ENCODE data around the gene CRABP2. TPM values are rescaled to one million over a fixed set of nuclear protein-coding genes. Genes with fewer than 3 reads are reported as not detected.

Gene CRABP2
- total and polyA plus RNA-seq, 2 of the 4 experiments (the other 2 are of a cell fraction) = 6.3 to 15.7 TPM

DNA sequence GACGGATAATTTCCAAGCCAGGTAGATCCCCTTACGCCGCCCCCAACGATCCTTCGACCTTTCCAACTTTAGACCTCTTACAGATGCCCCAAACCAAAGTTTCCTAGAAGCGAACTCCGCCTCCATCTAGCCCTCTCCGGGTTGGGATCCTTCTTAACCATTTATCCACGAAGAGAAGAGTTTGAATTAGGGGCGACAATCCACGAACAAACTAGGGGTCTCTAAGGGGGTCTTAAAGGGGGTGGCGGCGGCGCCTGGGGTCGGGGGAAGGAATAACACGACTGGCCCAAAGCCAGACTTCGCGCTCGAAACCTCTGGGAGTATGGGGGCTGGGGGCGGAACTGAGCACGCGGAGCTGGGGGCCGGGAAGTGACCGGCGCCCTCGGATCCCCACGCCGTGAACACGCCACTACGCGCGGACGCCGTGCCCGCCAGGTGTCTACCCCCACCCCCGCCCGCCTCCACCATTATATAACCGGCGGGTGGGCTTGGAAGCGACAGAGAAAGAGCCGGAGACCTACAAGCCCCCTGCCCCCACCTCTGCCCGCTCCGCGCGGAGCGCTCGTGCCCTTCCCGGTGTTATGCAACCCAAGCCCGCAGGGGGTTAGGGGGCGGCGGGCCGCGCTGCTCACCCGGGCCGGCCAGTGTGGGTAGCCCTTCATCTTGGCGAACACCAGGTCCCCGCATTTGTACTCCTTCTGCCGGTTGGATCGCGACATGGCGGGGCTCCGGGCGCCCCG lies 45.5 kb upstream of the CRABP2 start (continued):
- TF ChIP-seq USF2 (IDR thresholded peaks at IDR 0.05; ENCODE audit: low read depth, low read length) = no peak
- TF ChIP-seq CHD1 (IDR thresholded peaks at IDR 0.05; ENCODE audit: low read depth, low read length) = no peak
- TF ChIP-seq, protein P1, sequence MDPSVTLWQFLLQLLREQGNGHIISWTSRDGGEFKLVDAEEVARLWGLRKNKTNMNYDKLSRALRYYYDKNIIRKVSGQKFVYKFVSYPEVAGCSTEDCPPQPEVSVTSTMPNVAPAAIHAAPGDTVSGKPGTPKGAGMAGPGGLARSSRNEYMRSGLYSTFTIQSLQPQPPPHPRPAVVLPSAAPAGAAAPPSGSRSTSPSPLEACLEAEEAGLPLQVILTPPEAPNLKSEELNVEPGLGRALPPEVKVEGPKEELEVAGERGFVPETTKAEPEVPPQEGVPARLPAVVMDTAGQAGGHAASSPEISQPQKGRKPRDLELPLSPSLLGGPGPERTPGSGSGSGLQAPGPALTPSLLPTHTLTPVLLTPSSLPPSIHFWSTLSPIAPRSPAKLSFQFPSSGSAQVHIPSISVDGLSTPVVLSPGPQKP (IDR thresholded peaks at IDR 0.05; ENCODE audit: borderline replicate concordance, low read depth, low read length) = no peak
